ENCODE data around the gene CLK4. TPM values are rescaled to one million over a fixed set of nuclear protein-coding genes. Genes with fewer than 3 reads are reported as not detected.

CLK4 gene
- total RNA-seq, 1 donor from 2014 or later, result 35.1 TPM

- peak; percentile 50 to 52 for DNase-seq (ENCODE audit: low spot score in 2 of 2)
- no peak for FAIRE-seq
These were observed 37.4 kb downstream of the CLK4 start for GRCh38 chr5:178589180-178590140.

GRCh38 chr5:178588769-178589168, 38.1 kb downstream of the CLK4 start:
- FAIRE-seq, result no peak
- DNase-seq (ENCODE audit: low spot score in 2 of 2), result no peak

- no peak for DNase-seq (ENCODE audit: low spot score in 2 of 2)
- no peak for FAIRE-seq
These were observed 38.9 kb downstream of the CLK4 start for GRCh38 chr5:178587763-178588611.

- FAIRE-seq, result no peak
These were observed 40.5 kb downstream of the CLK4 start for GRCh38 chr5:178586396-178586795.

GRCh38 chr5:178585421-178585820, 41.4 kb downstream of the CLK4 start:
- DNase-seq (ENCODE audit: low spot score in 2 of 2) (peak in 1 of 2 donors; percentile 54), FAIRE-seq (peak; percentile 87)

More at GRCh38 chr5:178586396-178586795, 40.5 kb downstream of the CLK4 start:
- peak in 1 of 2 donors; percentile 22 for DNase-seq (ENCODE audit: low spot score in 2 of 2)

- DNase-seq (ENCODE audit: low spot score in 2 of 2) (no peak), FAIRE-seq (no peak)
These were observed 43.6 kb downstream of the CLK4 start for GRCh38 chr5:178583279-178583678.

GRCh38 chr5:178582291-178582690, 44.6 kb downstream of the CLK4 start:
- no peak for DNase-seq (ENCODE audit: low spot score in 2 of 2)
- FAIRE-seq, result no peak

GRCh38 chr5:178581621-178582020, 45.2 kb downstream of the CLK4 start:
- FAIRE-seq, result no peak

GRCh38 chr5:178580271-178580955, 46.4 kb downstream of the CLK4 start:
- DNase-seq (ENCODE audit: low spot score in 2 of 2) (no peak), FAIRE-seq (no peak)

More at GRCh38 chr5:178581621-178582020, 45.2 kb downstream of the CLK4 start:
- no peak for DNase-seq (ENCODE audit: low spot score in 2 of 2)

- FAIRE-seq, result no peak
These were observed 48.9 kb downstream of the CLK4 start for GRCh38 chr5:178577944-178578343.

GRCh38 chr5:178577376-178577839, 49.4 kb downstream of the CLK4 start:
- no peak for DNase-seq (ENCODE audit: low spot score in 2 of 2)
- FAIRE-seq, result no peak

More at GRCh38 chr5:178577944-178578343, 48.9 kb downstream of the CLK4 start:
- DNase-seq (ENCODE audit: low spot score in 2 of 2), result no peak

GRCh38 chr5:178576591-178577351, 50.1 kb downstream of the CLK4 start:
- DNase-seq (ENCODE audit: low spot score in 2 of 2), result peak in 1 of 2 donors; percentile 72
- no peak for FAIRE-seq

GRCh38 chr5:178573216-178573615, 53.6 kb downstream of the CLK4 start:
- DNase-seq (ENCODE audit: low spot score in 2 of 2), result no peak
- FAIRE-seq, result no peak

GRCh38 chr5:178572617-178573016, 54.2 kb downstream of the CLK4 start:
- no peak for DNase-seq (ENCODE audit: low spot score in 2 of 2)
- FAIRE-seq, result no peak

- FAIRE-seq, result no peak
- no peak for DNase-seq (ENCODE audit: low spot score in 2 of 2)
These were observed 57.4 kb downstream of the CLK4 start for GRCh38 chr5:178569485-178569884.

- no peak for FAIRE-seq
- no peak for DNase-seq (ENCODE audit: low spot score in 2 of 2)
These were observed 61.9 kb downstream of the CLK4 start for GRCh38 chr5:178564811-178565550.

GRCh38 chr5:178564397-178564796, 62.5 kb downstream of the CLK4 start:
- no peak for FAIRE-seq
- DNase-seq (ENCODE audit: low spot score in 2 of 2), result no peak

- FAIRE-seq, result no peak
- no peak for DNase-seq (ENCODE audit: low spot score in 2 of 2)
These were observed 63.2 kb downstream of the CLK4 start for GRCh38 chr5:178563621-178564020.

GRCh38 chr5:178561746-178562264, 65.0 kb downstream of the CLK4 start:
- FAIRE-seq (no peak), DNase-seq (ENCODE audit: low spot score in 2 of 2) (no peak)
